NCI-H1105 treated with DMSO at 0.1 percent for 48 hours (cell line): ENCODE results near the gene TSPAN9.
"Not testable (repeated sequence)": the region's sequence is repeated elsewhere in the genome, so short reads cannot be mapped to it uniquely, and the experiment has no call there.

Source experiments
- DNase-seq: peaks from one replicate; lab custom pipeline; 2025; lab: John Stamatoyannopoulos, UW

The TSPAN9 gene

GRCh38 chr12:3044141-3044630 lies 33.0 kb upstream of the TSPAN9 start:
- DNase-seq, result no peak

GRCh38 chr12:3045494-3045893 lies 31.7 kb upstream of the TSPAN9 start:
- DNase-seq, result no peak

GRCh38 chr12:3045989-3046388 lies 31.2 kb upstream of the TSPAN9 start:
- DNase-seq, result no peak

GRCh38 chr12:3046441-3047200 lies 30.6 kb upstream of the TSPAN9 start:
- no peak for DNase-seq

GRCh38 chr12:3047961-3048360 lies 29.2 kb upstream of the TSPAN9 start:
- DNase-seq, result no peak

- no peak for DNase-seq
Measured at GRCh38 chr12:3048540-3048939, 28.6 kb upstream of the TSPAN9 start.

GRCh38 chr12:3049176-3049575 lies 28.0 kb upstream of the TSPAN9 start:
- DNase-seq, result no peak

GRCh38 chr12:3049611-3050249 lies 27.4 kb upstream of the TSPAN9 start:
- no peak for DNase-seq

GRCh38 chr12:3054374-3054773 lies 22.8 kb upstream of the TSPAN9 start:
- DNase-seq, result no peak

GRCh38 chr12:3055026-3055703 lies 22.0 kb upstream of the TSPAN9 start:
- DNase-seq, result no peak

- DNase-seq, result no peak
Measured at GRCh38 chr12:3055704-3056467, 21.3 kb upstream of the TSPAN9 start.

- no peak for DNase-seq
Measured at GRCh38 chr12:3061059-3061458, 16.1 kb upstream of the TSPAN9 start.

- no peak for DNase-seq
Measured at GRCh38 chr12:3061501-3062215, 15.5 kb upstream of the TSPAN9 start.

GRCh38 chr12:3065300-3065699 lies 11.9 kb upstream of the TSPAN9 start:
- no peak for DNase-seq

GRCh38 chr12:3065846-3066245 lies 11.3 kb upstream of the TSPAN9 start:
- not testable (repeated sequence) for DNase-seq

GRCh38 chr12:3069714-3070113 lies 7.5 kb upstream of the TSPAN9 start:
- DNase-seq, result no peak

GRCh38 chr12:3071107-3071506 lies 6.1 kb upstream of the TSPAN9 start:
- DNase-seq, result peak; percentile 11

GRCh38 chr12:3071710-3072109 lies 5.5 kb upstream of the TSPAN9 start:
- no peak for DNase-seq

- DNase-seq, result peak; percentile 46
Measured at GRCh38 chr12:3073438-3074250, 3.5 kb upstream of the TSPAN9 start.

GRCh38 chr12:3075315-3075714 lies 1.9 kb upstream of the TSPAN9 start:
- no peak for DNase-seq
